ENCODE results near the gene MTRF1.

- TF ChIP-seq GATA2 (IDR thresholded peaks at IDR 0.05; ENCODE audit: low read depth, low read length) (no peak), GATA3 (IDR thresholded peaks at IDR 0.05; ENCODE audit: low read depth, low read length) (no peak)
Measured at GRCh38 chr13:41213316-41213715, 50.1 kb downstream of the MTRF1 start.
